ENCODE results near the gene CD244.
A peak's percentile ranks its signal among the peaks of the same experiment; 100 is the strongest.
"Not testable (repeated sequence)": the region's sequence is repeated elsewhere in the genome, so short reads cannot be mapped to it uniquely, and the experiment has no call there.

Gene CD244, protein sequence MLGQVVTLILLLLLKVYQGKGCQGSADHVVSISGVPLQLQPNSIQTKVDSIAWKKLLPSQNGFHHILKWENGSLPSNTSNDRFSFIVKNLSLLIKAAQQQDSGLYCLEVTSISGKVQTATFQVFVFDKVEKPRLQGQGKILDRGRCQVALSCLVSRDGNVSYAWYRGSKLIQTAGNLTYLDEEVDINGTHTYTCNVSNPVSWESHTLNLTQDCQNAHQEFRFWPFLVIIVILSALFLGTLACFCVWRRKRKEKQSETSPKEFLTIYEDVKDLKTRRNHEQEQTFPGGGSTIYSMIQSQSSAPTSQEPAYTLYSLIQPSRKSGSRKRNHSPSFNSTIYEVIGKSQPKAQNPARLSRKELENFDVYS

GRCh38 chr1:160862203-160863060 is at the start of gene CD244:
Gene CD244, minus strand, starts transcription at chr1:160862887. Its CDS starts 210 bp downstream, at chr1:160862677.
- Mint-ChIP-seq H3K4me1 (ENCODE audit: low read depth) (peaks cover 19% of the 10 kb centered on the region), H3K4me3 (peak within 1 kb of the TSS; percentile 19), H3K27ac (peak within 1 kb of the TSS; percentile 50), H3K9me3 (no peaks in the 10 kb centered on the region), H3K27me3 (ENCODE audit: low read depth) (peaks cover 3% of the 10 kb centered on the region), H3K36me3 (ENCODE audit: low read depth) (no peaks in the 10 kb centered on the region)

- Mint-ChIP-seq H3K9me3 (no peaks in the 10 kb centered on the region), H3K4me1 (ENCODE audit: low read depth) (no peaks in the 10 kb centered on the region), H3K27ac (no peak overlapping the region), H3K4me3 (no peak overlapping the region), H3K36me3 (ENCODE audit: low read depth) (no peaks in the 10 kb centered on the region), H3K27me3 (ENCODE audit: low read depth) (peaks cover 9% of the 10 kb centered on the region)
These were observed 49.2 kb upstream of the CD244 start for GRCh38 chr1:160911925-160912324.

DNA sequence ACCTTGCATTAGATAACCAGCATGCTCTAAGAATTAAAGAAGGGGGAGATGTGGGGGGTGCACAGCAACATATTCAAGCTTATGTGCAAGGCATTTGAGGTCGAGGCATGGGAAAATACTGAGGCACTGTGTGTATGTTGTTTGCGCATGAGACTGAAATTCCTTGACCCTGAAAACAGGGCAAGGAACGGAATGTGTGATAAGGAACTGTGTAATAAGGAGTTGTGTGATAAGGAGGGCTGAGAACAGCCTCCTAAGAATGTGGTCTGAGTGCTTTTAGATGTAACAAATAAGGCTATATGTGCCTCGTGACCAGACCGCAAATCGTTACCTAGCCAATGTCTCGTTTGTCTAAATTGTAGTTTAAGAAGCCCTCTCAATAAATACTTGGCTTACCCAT is 48.8 kb upstream of the CD244 start:
- H3K4me3 Mint-ChIP-seq: no peak overlapping the region
- H3K27me3 Mint-ChIP-seq (ENCODE audit: low read depth): peaks cover 5% of the 10 kb centered on the region
- H3K36me3 Mint-ChIP-seq (ENCODE audit: low read depth): no peaks in the 10 kb centered on the region
- no peaks in the 10 kb centered on the region for H3K4me1 Mint-ChIP-seq (ENCODE audit: low read depth)
- no peak overlapping the region for H3K27ac Mint-ChIP-seq
- H3K9me3 Mint-ChIP-seq: no peaks in the 10 kb centered on the region

DNA sequence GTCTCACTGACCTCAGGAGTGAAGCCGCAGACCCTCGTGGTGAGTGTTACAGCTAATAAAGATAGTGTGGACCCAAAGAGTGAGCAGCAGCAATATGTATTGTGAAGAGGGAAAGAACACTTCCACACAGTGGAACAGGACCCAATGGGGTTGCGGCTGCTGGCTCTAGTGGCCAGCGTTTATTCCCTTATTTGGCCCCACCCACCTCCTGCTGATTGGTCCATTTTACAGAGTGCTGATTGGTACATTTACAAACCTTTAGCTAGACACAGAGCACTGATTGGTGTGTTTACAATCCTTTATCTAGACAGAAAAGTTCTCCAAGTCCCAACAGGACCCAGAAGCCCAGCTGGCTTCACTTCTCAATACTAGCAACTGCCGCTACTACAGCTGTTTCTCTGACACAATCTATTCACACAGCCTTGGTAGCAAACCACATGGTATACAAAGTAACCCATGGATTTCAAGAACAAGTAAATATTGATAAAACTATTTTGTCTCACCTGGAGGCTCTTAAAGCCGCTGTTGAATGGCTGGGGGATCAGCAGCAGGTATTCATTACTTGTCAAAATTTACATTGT is 47.6 kb upstream of the CD244 start:
- H3K27ac Mint-ChIP-seq: no peak overlapping the region
- H3K36me3 Mint-ChIP-seq (ENCODE audit: low read depth): no peaks in the 10 kb centered on the region
- H3K4me3 Mint-ChIP-seq: no peak overlapping the region

GRCh38 chr1:160907976-160908375 is 45.3 kb upstream of the CD244 start:
- no peaks in the 10 kb centered on the region for H3K4me1 Mint-ChIP-seq (ENCODE audit: low read depth)
- no peak overlapping the region for H3K27ac Mint-ChIP-seq
- H3K4me3 Mint-ChIP-seq: no peak overlapping the region
- peaks cover 9% of the 10 kb centered on the region for H3K27me3 Mint-ChIP-seq (ENCODE audit: low read depth)
- H3K36me3 Mint-ChIP-seq (ENCODE audit: low read depth): no peaks in the 10 kb centered on the region
- H3K9me3 Mint-ChIP-seq: no peaks in the 10 kb centered on the region

More for the DNA sequence above, 47.6 kb upstream of the CD244 start:
- Mint-ChIP-seq H3K4me1 (ENCODE audit: low read depth) (no peaks in the 10 kb centered on the region), H3K9me3 (no peaks in the 10 kb centered on the region), H3K27me3 (ENCODE audit: low read depth) (peaks cover 5% of the 10 kb centered on the region)

DNA sequence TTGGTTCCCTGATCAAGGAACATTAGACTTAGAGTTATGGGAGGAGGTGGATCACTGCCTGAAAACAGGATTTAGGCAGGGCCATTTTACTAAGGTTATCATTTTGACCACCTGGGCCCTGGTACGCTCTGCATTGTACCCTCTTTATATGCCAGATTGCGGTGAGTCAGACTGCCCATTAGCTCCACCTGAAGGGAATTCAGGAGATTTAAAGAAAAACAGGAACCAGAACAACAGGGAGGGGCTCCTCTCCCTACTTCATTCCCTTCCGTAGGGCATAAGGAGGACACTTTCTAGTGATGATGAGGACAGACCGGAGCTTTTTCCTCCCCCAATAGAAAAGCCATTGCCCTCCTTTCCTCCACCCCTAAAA is 42.9 kb upstream of the CD244 start:
- no peaks in the 10 kb centered on the region for H3K4me1 Mint-ChIP-seq (ENCODE audit: low read depth)
- no peaks in the 10 kb centered on the region for H3K36me3 Mint-ChIP-seq (ENCODE audit: low read depth)

DNA sequence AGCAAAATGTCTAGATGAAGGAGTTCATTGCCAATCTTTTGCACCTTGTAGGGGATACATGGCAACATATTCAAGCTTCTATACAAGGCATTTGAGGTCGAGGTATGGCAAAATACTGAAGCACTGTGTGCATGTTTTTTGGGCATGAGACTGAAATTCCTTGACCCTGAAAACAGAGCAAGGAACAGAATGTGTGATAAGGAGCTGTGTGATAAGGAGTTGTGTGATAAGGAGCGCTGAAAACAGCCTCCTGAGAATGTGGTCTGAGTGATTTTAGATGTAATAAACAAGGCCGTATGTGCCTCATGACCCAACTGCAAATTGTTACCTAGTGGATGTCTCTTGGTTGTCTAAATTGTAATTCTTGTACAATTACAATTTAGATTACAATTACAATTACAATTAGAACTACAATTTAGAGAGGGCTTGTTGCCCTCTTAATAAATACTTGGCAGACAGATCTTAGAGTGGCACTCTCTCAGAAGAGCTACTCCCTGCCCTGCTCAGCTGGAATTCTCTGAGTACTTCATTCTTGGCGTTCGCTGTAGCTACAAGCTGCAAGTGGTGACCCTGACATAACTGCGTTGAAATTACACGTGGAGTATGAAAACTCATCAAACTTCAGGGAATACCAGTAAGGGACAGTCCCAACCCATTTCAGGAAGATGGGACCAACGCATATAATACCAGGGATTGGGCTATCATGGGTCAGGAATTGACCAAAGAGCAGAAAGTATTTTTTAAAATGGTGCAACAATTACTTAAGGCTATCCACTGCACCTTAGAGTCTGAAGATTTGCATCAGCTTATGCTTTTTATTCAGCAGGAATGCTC is 42.3 kb upstream of the CD244 start:
- no peak overlapping the region for H3K4me3 Mint-ChIP-seq
- no peaks in the 10 kb centered on the region for H3K36me3 Mint-ChIP-seq (ENCODE audit: low read depth)
- no peak overlapping the region for H3K27ac Mint-ChIP-seq
- no peaks in the 10 kb centered on the region for H3K4me1 Mint-ChIP-seq (ENCODE audit: low read depth)
- H3K9me3 Mint-ChIP-seq: peaks cover 3% of the 10 kb centered on the region
- peaks cover 17% of the 10 kb centered on the region for H3K27me3 Mint-ChIP-seq (ENCODE audit: low read depth)

More for the DNA sequence above, 42.9 kb upstream of the CD244 start:
- Mint-ChIP-seq H3K27ac (no peak overlapping the region), H3K27me3 (ENCODE audit: low read depth) (peaks cover 17% of the 10 kb centered on the region), H3K4me3 (no peak overlapping the region), H3K9me3 (no peaks in the 10 kb centered on the region)

GRCh38 chr1:160902251-160902650 is 39.6 kb upstream of the CD244 start:
- H3K27ac Mint-ChIP-seq; H3K36me3 Mint-ChIP-seq (ENCODE audit: low read depth); H3K9me3 Mint-ChIP-seq; H3K4me1 Mint-ChIP-seq (ENCODE audit: low read depth); H3K4me3 Mint-ChIP-seq: not testable (repeated sequence)
- H3K27me3 Mint-ChIP-seq (ENCODE audit: low read depth): peaks cover 33% of the 10 kb centered on the region

DNA sequence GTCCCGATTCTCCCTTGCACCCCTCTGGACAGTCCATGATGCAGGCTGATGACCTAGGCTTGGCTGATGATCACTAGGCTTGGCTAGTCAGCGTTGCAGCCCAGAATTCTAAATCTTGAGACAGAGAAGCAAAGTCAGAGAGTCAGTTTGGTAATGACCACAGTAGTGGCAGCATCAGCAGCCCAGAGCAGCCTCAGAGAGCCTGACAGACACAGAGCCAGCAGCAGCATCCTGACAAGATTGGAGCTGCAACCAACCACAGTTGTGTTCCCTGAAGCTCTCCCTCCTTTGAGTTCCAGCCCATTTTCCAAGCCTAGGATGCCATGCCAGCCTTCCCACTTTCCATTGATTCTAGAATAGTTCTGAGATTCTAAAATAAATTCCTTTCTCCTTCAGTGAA is 39.1 kb upstream of the CD244 start:
- peaks cover 37% of the 10 kb centered on the region for H3K27me3 Mint-ChIP-seq (ENCODE audit: low read depth)
- no peaks in the 10 kb centered on the region for H3K4me1 Mint-ChIP-seq (ENCODE audit: low read depth)
- no peaks in the 10 kb centered on the region for H3K36me3 Mint-ChIP-seq (ENCODE audit: low read depth)
- no peak overlapping the region for H3K27ac Mint-ChIP-seq
- peaks cover 3% of the 10 kb centered on the region for H3K9me3 Mint-ChIP-seq
- H3K4me3 Mint-ChIP-seq: no peak overlapping the region

DNA sequence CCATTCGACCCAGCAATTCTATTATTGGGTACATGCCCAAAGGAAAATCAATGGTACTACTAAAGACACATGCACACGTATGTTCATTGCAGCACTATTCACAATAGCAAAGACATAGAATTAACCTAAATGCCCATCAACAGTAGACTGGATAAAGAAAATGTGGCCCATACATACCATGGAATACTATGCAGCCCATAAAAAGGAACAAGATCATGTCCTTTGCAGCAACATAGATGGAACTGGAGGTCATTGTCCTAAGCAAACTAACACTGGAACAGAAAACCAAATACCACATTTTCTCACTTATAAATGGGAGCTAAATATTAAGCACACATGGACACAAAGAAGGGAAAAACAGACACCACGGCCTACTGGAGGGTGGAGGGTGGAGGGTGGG is 38.0 kb upstream of the CD244 start:
- peaks cover 42% of the 10 kb centered on the region for H3K27me3 Mint-ChIP-seq (ENCODE audit: low read depth)
- H3K36me3 Mint-ChIP-seq (ENCODE audit: low read depth); H3K4me1 Mint-ChIP-seq (ENCODE audit: low read depth); H3K4me3 Mint-ChIP-seq; H3K9me3 Mint-ChIP-seq; H3K27ac Mint-ChIP-seq: not testable (repeated sequence)

DNA sequence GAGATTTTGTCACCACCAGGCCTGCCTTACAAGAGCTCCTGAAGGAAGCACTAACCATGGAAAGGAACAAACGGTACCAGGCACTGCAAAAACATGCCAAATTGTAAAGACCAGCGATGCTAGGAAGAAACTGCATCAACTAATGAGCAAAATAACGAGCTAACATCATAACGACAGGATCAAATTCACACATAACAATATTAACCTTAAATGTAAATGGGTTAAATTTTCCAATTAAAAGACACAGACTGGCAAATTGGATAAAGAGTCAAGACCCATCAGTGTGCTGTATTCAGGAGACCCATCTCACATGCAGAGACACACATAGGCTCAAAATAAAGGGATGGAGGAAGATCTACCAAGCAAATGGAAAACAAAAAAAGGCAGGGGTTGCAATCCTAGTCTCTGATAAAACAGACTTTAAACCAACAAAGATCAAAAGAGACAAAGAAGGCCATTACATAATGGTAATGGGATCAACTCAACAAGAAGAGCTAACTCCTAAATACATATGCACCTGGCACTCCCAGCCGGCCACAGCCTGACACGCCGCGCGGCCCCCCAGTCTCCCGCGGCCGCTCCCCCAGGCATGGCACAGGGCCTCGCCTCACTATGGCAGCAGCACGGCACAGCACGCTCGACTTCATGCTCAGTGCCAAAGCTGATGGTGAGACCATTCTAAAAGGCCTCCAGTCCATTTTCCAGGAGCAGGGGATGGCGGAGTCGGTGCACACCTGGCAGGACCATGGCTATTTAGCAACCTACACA is 31.9 kb upstream of the CD244 start:
- not testable (repeated sequence) for H3K4me1 Mint-ChIP-seq (ENCODE audit: low read depth); H3K27ac Mint-ChIP-seq; H3K36me3 Mint-ChIP-seq (ENCODE audit: low read depth); H3K4me3 Mint-ChIP-seq; H3K9me3 Mint-ChIP-seq
- peaks cover 72% of the 10 kb centered on the region for H3K27me3 Mint-ChIP-seq (ENCODE audit: low read depth)

DNA sequence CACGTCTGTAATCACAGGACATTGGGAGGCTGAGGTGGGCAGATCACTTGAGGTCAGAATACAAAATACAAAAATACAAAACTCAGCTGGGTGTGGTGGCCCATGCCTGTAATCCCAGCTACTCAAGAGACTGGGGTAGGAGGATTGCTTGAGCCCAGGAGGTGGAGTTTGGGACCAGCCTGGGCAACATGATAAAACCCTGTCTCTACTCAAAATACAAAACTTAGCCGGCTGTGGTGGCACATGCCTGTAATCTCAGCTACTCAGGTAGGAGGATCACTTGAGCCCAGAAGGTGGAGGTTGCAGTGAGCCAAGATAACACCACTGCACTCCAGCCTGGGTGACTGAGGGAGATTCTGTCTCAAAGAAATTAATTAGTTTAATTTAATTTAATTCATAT is 28.8 kb upstream of the CD244 start:
- H3K4me1 Mint-ChIP-seq (ENCODE audit: low read depth): no peaks in the 10 kb centered on the region
- no peak overlapping the region for H3K27ac Mint-ChIP-seq
- H3K4me3 Mint-ChIP-seq: no peak overlapping the region
- no peaks in the 10 kb centered on the region for H3K36me3 Mint-ChIP-seq (ENCODE audit: low read depth)
- peaks cover 56% of the 10 kb centered on the region for H3K27me3 Mint-ChIP-seq (ENCODE audit: low read depth)
- H3K9me3 Mint-ChIP-seq: peaks cover 10% of the 10 kb centered on the region

DNA sequence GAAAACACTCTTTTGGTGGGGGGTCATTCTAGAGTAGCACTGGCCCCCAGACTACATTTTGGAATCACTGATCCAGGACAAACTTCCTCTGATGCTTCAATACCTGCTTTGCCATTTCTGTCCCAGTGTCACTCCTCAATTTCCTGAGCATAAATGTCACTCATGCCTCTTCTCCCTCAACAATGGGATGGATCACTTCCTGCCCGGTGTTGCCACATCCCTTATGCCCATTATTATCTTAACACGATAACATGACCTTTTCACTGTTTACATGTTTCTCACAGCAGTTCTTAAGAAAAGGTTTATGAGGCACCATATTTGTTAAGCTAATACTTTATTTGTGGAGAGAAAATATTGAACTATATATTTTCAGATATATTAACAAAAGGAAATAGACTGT is 26.2 kb upstream of the CD244 start:
- no peak overlapping the region for H3K27ac Mint-ChIP-seq
- H3K27me3 Mint-ChIP-seq (ENCODE audit: low read depth): peaks cover 34% of the 10 kb centered on the region
- H3K9me3 Mint-ChIP-seq: no peaks in the 10 kb centered on the region

GRCh38 chr1:160887071-160887470 is 24.4 kb upstream of the CD244 start:
- H3K27ac Mint-ChIP-seq: no peak overlapping the region
- peaks cover 3% of the 10 kb centered on the region for H3K4me1 Mint-ChIP-seq (ENCODE audit: low read depth)
- H3K36me3 Mint-ChIP-seq (ENCODE audit: low read depth): no peaks in the 10 kb centered on the region
- H3K27me3 Mint-ChIP-seq (ENCODE audit: low read depth): peaks cover 23% of the 10 kb centered on the region
- H3K4me3 Mint-ChIP-seq: no peak overlapping the region
- no peaks in the 10 kb centered on the region for H3K9me3 Mint-ChIP-seq

More for the DNA sequence above, 26.2 kb upstream of the CD244 start:
- Mint-ChIP-seq H3K4me1 (ENCODE audit: low read depth) (peaks cover 3% of the 10 kb centered on the region), H3K36me3 (ENCODE audit: low read depth) (no peaks in the 10 kb centered on the region), H3K4me3 (no peak overlapping the region)
